Endodermal cell (in vitro differentiated cells): ENCODE results near the gene PTPN12. TPM values are rescaled to one million over a fixed set of nuclear protein-coding genes. Genes with fewer than 3 reads are reported as not detected.
"Not testable (repeated sequence)": the region's sequence is repeated elsewhere in the genome, so short reads cannot be mapped to it uniquely, and the experiment has no call there.

ENCODE experiments used
- DNase-seq: peaks from one replicate; pipeline ENCODE4 v3.0.0-alpha.2; 2017
- H3K27ac ChIP-seq: 2 replicates; pipeline ENCODE4 v1.5.1; 2013; ENCODE audit warnings: mild to moderate bottlenecking, low read depth, low read length, moderate library complexity
- H3K27me3 ChIP-seq: 2 replicates; pipeline ENCODE4 v1.6.1; 2013; ENCODE audit warnings: mild to moderate bottlenecking, low read length, moderate library complexity; ENCODE audit not compliant: insufficient read depth, control insufficient read depth, poor library complexity, severe bottlenecking
- H3K36me3 ChIP-seq: 2 replicates; pipeline ENCODE4 v1.7.0; 2013; ENCODE audit warnings: mild to moderate bottlenecking, low read length, moderate library complexity; ENCODE audit not compliant: control insufficient read depth, insufficient read depth
- H3K4me1 ChIP-seq: one replicate; pipeline ENCODE4 v1.7.0; 2013; ENCODE audit warnings: low read length; ENCODE audit not compliant: control insufficient read depth, insufficient read depth
- H3K4me3 ChIP-seq: 2 replicates; pipeline ENCODE4 v1.5.1; 2013; ENCODE audit warnings: mild to moderate bottlenecking, low read length, moderate library complexity
- H3K9ac ChIP-seq: 2 replicates; pipeline ENCODE4 v1.6.1; 2013; ENCODE audit warnings: mild to moderate bottlenecking, low read length, moderate library complexity; ENCODE audit not compliant: poor library complexity, severe bottlenecking; ENCODE audit errors: extremely low read depth
- H3K9me3 ChIP-seq: 2 replicates; pipeline ENCODE4 v1.6.1; 2013; ENCODE audit warnings: mild to moderate bottlenecking, low read length, moderate library complexity; ENCODE audit not compliant: control insufficient read depth
- H3K27ac Mint-ChIP-seq: 2 replicates; pipeline ENCODE4 v1.8.0; 2020; ENCODE audit warnings: mixed read lengths
- H3K27me3 Mint-ChIP-seq: 2 replicates; pipeline ENCODE4 v1.8.0; 2021; ENCODE audit warnings: mild to moderate bottlenecking, mixed read lengths; ENCODE audit not compliant: insufficient read depth
- H3K36me3 Mint-ChIP-seq: 2 replicates; pipeline ENCODE4 v1.8.0; 2020; ENCODE audit warnings: low read depth, mixed read lengths
- H3K4me1 Mint-ChIP-seq: 2 replicates; pipeline ENCODE4 v1.8.0; 2020; ENCODE audit warnings: mixed read lengths
- H3K4me3 Mint-ChIP-seq: 2 replicates; pipeline ENCODE4 v1.8.0; 2020; ENCODE audit warnings: mild to moderate bottlenecking, moderate library complexity, mixed read lengths
- H3K9me3 Mint-ChIP-seq: 2 replicates; pipeline ENCODE4 v1.8.0; 2020; ENCODE audit warnings: mild to moderate bottlenecking, mixed read lengths
- WGBS, 2 experiments: methylation state at CpG; one replicate each; pipeline versions ENCODE4 v1.1.5 to v1.1.7; 2013; ENCODE audit warnings: missing lambda C conversion rate in 2 of 2, mixed read lengths in 1 of 2; ENCODE audit not compliant: insufficient coverage in 1 of 2, insufficient read length in 1 of 2; 5-methylcytosine and 5-hydroxymethylcytosine counted together
- total RNA-seq, 2 donors: library from RNA; stranded (reverse); fragmentation: NEBNext Ultra II Directional in 1 of 2; extraction: Animal tissue kit (Norgen Biotek cat#: 25700) in 1 of 2; gene quantifications; 2 replicates in 1 of 2; 3 replicates in 1 of 2; pipeline ENCODE4 v1.2.1, GENCODE V29; 2021
- TF ChIP-seq, protein P1 (sequence below): fragments of 200-600 bp; sonication (generic); conservative IDR thresholded peaks from 2 replicates; pipeline ENCODE4 v1.5.0; 2021; ENCODE audit warnings: antibody characterized with exemption, mild to moderate bottlenecking

Gene PTPN12
- total RNA-seq, 2 donors from 2014 or later, result 147 to 158 TPM

DNA sequence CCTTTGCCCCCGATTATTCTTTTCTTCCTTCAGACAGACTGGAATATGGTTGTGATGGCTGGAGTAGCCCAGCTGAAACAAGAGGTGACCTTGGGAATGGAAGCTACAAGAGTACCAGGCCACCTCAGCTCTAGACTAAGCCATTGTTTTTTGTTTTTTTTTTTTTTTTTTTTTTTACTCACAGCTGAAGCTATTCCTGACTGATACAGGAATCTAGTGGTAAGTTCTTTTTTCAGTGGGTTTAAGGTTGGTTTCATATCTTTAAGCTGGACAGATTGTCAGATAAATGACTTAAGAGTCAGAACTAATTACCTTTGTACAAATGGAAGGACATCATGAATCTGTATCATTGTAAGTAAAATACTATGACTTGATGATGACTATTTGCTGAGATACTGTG is 30.2 kb upstream of the PTPN12 start:
- H3K27ac ChIP-seq, result no peak overlapping the region
- H3K9me3 Mint-ChIP-seq, result peaks cover 29% of the 10 kb centered on the region
- no peak overlapping the region for H3K9ac ChIP-seq
- TF ChIP-seq, protein P1, sequence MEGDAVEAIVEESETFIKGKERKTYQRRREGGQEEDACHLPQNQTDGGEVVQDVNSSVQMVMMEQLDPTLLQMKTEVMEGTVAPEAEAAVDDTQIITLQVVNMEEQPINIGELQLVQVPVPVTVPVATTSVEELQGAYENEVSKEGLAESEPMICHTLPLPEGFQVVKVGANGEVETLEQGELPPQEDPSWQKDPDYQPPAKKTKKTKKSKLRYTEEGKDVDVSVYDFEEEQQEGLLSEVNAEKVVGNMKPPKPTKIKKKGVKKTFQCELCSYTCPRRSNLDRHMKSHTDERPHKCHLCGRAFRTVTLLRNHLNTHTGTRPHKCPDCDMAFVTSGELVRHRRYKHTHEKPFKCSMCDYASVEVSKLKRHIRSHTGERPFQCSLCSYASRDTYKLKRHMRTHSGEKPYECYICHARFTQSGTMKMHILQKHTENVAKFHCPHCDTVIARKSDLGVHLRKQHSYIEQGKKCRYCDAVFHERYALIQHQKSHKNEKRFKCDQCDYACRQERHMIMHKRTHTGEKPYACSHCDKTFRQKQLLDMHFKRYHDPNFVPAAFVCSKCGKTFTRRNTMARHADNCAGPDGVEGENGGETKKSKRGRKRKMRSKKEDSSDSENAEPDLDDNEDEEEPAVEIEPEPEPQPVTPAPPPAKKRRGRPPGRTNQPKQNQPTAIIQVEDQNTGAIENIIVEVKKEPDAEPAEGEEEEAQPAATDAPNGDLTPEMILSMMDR, result no peak
- H3K4me1 Mint-ChIP-seq, result no peaks in the 10 kb centered on the region
- no peak overlapping the region for H3K4me3 ChIP-seq
- no peaks in the 10 kb centered on the region for H3K27me3 ChIP-seq
- no peak for DNase-seq
- H3K4me1 ChIP-seq, result no peaks in the 10 kb centered on the region
- WGBS, 2 experiments, result 86 to 100% methylated on average over 1 of the region's 1 CpG
- H3K27me3 Mint-ChIP-seq, result no peaks in the 10 kb centered on the region
- peaks cover 7% of the 10 kb centered on the region for H3K9me3 ChIP-seq
- no peaks in the 10 kb centered on the region for H3K36me3 Mint-ChIP-seq
- no peak overlapping the region for H3K4me3 Mint-ChIP-seq
- H3K36me3 ChIP-seq, result no peaks in the 10 kb centered on the region
- no peak overlapping the region for H3K27ac Mint-ChIP-seq

DNA sequence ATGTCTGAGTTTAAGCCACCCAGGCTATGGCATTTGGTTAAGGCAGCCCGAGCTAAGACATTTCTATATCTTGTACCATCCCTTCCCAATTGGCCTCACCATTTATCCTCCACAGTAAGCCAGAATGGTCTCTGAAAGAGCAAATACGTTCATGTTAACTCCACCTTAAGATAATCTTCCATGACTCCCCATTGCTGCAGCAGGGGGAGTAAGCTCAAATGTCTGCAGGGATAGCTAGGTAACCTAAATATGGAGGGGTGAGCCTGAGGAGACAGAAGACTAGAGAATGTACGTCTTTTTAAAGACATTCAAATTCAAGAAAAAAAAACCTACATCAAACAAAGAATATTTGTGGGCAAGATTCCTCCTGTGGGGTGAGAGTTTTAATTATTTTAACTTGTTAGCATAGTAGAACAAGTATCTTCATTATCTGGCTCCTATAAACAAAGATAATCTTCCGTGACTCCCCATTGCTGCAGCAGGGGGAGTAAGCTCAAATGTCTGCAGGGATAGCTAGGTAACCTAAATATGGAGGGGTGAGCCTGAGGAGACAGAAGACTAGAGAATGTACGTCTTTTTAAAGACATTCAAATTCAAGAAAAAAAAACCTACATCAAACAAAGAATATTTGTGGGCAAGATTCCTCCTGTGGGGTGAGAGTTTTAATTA is 24.0 kb upstream of the PTPN12 start:
- not testable (repeated sequence) for H3K9ac ChIP-seq, H3K4me1 ChIP-seq

DNA sequence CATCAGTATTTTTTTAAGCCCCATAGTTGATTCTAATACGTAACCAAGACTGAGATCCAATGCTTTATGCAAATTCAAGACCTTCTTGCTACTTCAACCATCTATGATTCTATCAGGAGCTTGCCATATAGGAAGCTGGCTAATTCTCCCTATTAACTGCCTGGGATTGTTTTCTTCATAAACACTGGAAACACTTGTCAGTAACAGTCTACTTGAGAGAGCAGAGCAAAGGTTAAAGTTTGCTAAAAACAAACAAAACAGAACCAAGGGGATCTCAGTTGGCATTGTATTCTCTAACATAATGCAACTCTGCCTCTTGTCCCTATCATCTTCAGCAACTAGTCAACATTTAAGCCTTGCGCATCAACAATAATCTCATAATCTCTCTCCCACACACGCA is 21.0 kb upstream of the PTPN12 start:
- H3K9ac ChIP-seq, result no peak overlapping the region
- WGBS, 2 experiments, result 94% methylated on average over 3 of the region's 3 CpGs
- peaks cover 3% of the 10 kb centered on the region for H3K9me3 ChIP-seq
- no peak overlapping the region for H3K4me3 ChIP-seq
- no peak overlapping the region for H3K27ac Mint-ChIP-seq
- no peaks in the 10 kb centered on the region for H3K27me3 Mint-ChIP-seq
- no peak overlapping the region for H3K4me3 Mint-ChIP-seq
- H3K27ac ChIP-seq, result no peak overlapping the region
- peaks cover 7% of the 10 kb centered on the region for H3K4me1 Mint-ChIP-seq
- no peaks in the 10 kb centered on the region for H3K27me3 ChIP-seq
- TF ChIP-seq, protein P1, result no peak
- H3K4me1 ChIP-seq, result no peaks in the 10 kb centered on the region
- H3K36me3 ChIP-seq, result no peaks in the 10 kb centered on the region
- no peak for DNase-seq
- H3K9me3 Mint-ChIP-seq, result peaks cover 3% of the 10 kb centered on the region
- no peaks in the 10 kb centered on the region for H3K36me3 Mint-ChIP-seq

More for the DNA sequence above, 24.0 kb upstream of the PTPN12 start:
- DNase-seq, H3K9me3 ChIP-seq, H3K27me3 ChIP-seq, H3K36me3 ChIP-seq, H3K27me3 Mint-ChIP-seq, H3K36me3 Mint-ChIP-seq, H3K27ac ChIP-seq, H3K27ac Mint-ChIP-seq, H3K4me1 Mint-ChIP-seq, H3K4me3 Mint-ChIP-seq: not testable (repeated sequence)
- peak overlapping the region; percentile 17 for H3K4me3 ChIP-seq
- peaks cover 14% of the 10 kb centered on the region for H3K9me3 Mint-ChIP-seq
- TF ChIP-seq, protein P1, result peak; percentile 18
- 83 to 89% methylated on average over 1 to 2 of the region's 5 CpGs for WGBS, 2 experiments
